HEK293T (cell line): ENCODE results near the gene TRABD2B.

ENCODE experiments used
- CTCF ChIA-PET: fragments of 350-600 bp; formaldehyde crosslinking; extraction: SDS; loops from one replicate; lab custom pipeline; 2021; ENCODE audit warnings: antibody characterized with exemption, inconsistent platforms; lab: Yijun Ruan, JAX
- POLR2A ChIA-PET: fragments of 350-600 bp; formaldehyde crosslinking; extraction: SDS; loops from one replicate; lab custom pipeline; 2020; ENCODE audit warnings: antibody characterized with exemption, inconsistent platforms; lab: Yijun Ruan, JAX
- DNase-seq: peaks from one replicate; pipeline ENCODE4 v3.0.0; 2012; ENCODE audit warnings: mixed read lengths; ENCODE audit errors: extremely low spot score
- ARNT ChIP-seq: fragments of 450-650 bp; IDR thresholded peaks from 2 replicates; pipeline ENCODE4 v1.6.1; 2017; ENCODE audit warnings: mild to moderate bottlenecking
- BHLHE40 ChIP-seq: fragments of 450-650 bp; IDR thresholded peaks from 2 replicates; pipeline ENCODE4 v1.6.1; 2016; ENCODE audit warnings: mild to moderate bottlenecking, moderate library complexity, borderline replicate concordance
- CTBP1 ChIP-seq: fragments of 450-650 bp; IDR thresholded peaks from 2 replicates; pipeline ENCODE4 v1.6.1; 2016; ENCODE audit warnings: borderline replicate concordance
- ELF4 ChIP-seq: fragments of 450-650 bp; IDR thresholded peaks from 2 replicates; pipeline ENCODE4 v1.6.1; 2017; ENCODE audit warnings: antibody characterized with exemption
- FOXA1 ChIP-seq: fragments of 450-650 bp; IDR thresholded peaks from 2 replicates; pipeline ENCODE4 v1.6.1; 2016; ENCODE audit warnings: mild to moderate bottlenecking
- FOXK2 ChIP-seq: fragments of 450-650 bp; IDR thresholded peaks from 2 replicates; pipeline ENCODE4 v1.6.1; 2016; ENCODE audit warnings: mild to moderate bottlenecking
- FOXM1 ChIP-seq: fragments of 450-650 bp; IDR thresholded peaks from 2 replicates; pipeline ENCODE4 v1.6.1; 2017; ENCODE audit warnings: mild to moderate bottlenecking, borderline replicate concordance
- HDGF ChIP-seq: fragments of 450-650 bp; IDR thresholded peaks from 2 replicates; pipeline ENCODE4 v1.6.1; 2017; ENCODE audit warnings: antibody characterized with exemption, borderline replicate concordance
- L3MBTL2 ChIP-seq: fragments of 450-650 bp; conservative IDR thresholded peaks from 2 replicates; pipeline ENCODE4 v1.6.1; 2016; ENCODE audit warnings: mild to moderate bottlenecking
- LEF1 ChIP-seq: fragments of 450-650 bp; IDR thresholded peaks from 2 replicates; pipeline ENCODE4 v1.6.1; 2017; ENCODE audit warnings: mild to moderate bottlenecking, borderline replicate concordance
- NFRKB ChIP-seq: fragments of 450-650 bp; IDR thresholded peaks from 2 replicates; pipeline ENCODE4 v1.6.1; 2016; ENCODE audit warnings: mild to moderate bottlenecking, moderate library complexity
- PKNOX1 ChIP-seq: fragments of 450-650 bp; IDR thresholded peaks from 2 replicates; pipeline ENCODE4 v1.6.1; 2016
- SP1 ChIP-seq: fragments of 450-650 bp; IDR thresholded peaks from 2 replicates; pipeline ENCODE4 v1.6.1; 2017
- SUZ12 ChIP-seq: fragments of 450-650 bp; IDR thresholded peaks from 2 replicates; pipeline ENCODE4 v1.6.1; 2016; ENCODE audit warnings: mild to moderate bottlenecking
- TARDBP ChIP-seq: fragments of 450-650 bp; IDR thresholded peaks from 2 replicates; pipeline ENCODE4 v1.6.1; 2016
- ZNF384 ChIP-seq: fragments of 450-650 bp; IDR thresholded peaks from 2 replicates; pipeline ENCODE4 v1.6.1; 2016

TRABD2B gene

GRCh38 chr1:47812904-47813514 lies 184.2 kb downstream of the TRABD2B start:
- ChIA-PET CTCF (interaction anchor here (1.1 kb wide), 1 partner anchor 47 kb away, joined by 3 read pairs; no protein-coding TSS in a partner anchor), POLR2A (no interaction called here)
- no peak for TF ChIP-seq L3MBTL2
- no peak for TF ChIP-seq LEF1
- TF ChIP-seq ZNF384: no peak
- TF ChIP-seq HDGF: no peak
- TF ChIP-seq FOXM1: no peak
- no peak for TF ChIP-seq SUZ12
- DNase-seq: no peak

GRCh38 chr1:47810964-47811682 lies 186.1 kb downstream of the TRABD2B start:
- ChIA-PET POLR2A (no interaction called here), CTCF (no interaction called here)
- DNase-seq: no peak
- TF ChIP-seq BHLHE40 (no peak), ZNF384 (no peak), NFRKB (no peak), ELF4 (no peak), CTBP1 (no peak), PKNOX1 (no peak), FOXK2 (no peak), TARDBP (no peak), ARNT (no peak), SP1 (no peak), FOXM1 (no peak), L3MBTL2 (no peak), LEF1 (no peak), HDGF (no peak), FOXA1 (no peak)

GRCh38 chr1:47809301-47810084 lies 187.7 kb downstream of the TRABD2B start:
- TF ChIP-seq FOXM1 (no peak), BHLHE40 (no peak), FOXA1 (no peak), CTBP1 (no peak), PKNOX1 (no peak), NFRKB (no peak)
- POLR2A ChIA-PET: no interaction called here
- CTCF ChIA-PET: no interaction called here
- DNase-seq: no peak

- TF ChIP-seq TARDBP (no peak), CTBP1 (no peak), PKNOX1 (no peak), FOXK2 (no peak), SUZ12 (no peak), ELF4 (no peak), HDGF (no peak), LEF1 (no peak), SP1 (no peak), FOXM1 (no peak), BHLHE40 (no peak), ARNT (no peak), ZNF384 (no peak), L3MBTL2 (no peak), FOXA1 (no peak)
- ChIA-PET POLR2A (no interaction called here), CTCF (no interaction called here)
- no peak for DNase-seq
These were observed 188.6 kb downstream of the TRABD2B start for GRCh38 chr1:47808612-47809011.

- TF ChIP-seq ZNF384 (no peak), BHLHE40 (no peak), PKNOX1 (no peak), CTBP1 (no peak), HDGF (no peak), L3MBTL2 (no peak), SP1 (no peak), FOXM1 (no peak), LEF1 (no peak)
- DNase-seq: no peak
- CTCF ChIA-PET: no interaction called here
These were observed 191.2 kb downstream of the TRABD2B start for GRCh38 chr1:47805921-47806361.

More at GRCh38 chr1:47805921-47806361, 191.2 kb downstream of the TRABD2B start:
- POLR2A ChIA-PET: no interaction called here
